ENCODE results near the gene ECEL1.

- TF ChIP-seq ZNF274 (IDR thresholded peaks at IDR 0.05; ENCODE audit: low read depth, low read length) (no peak), SUZ12 (IDR thresholded peaks at IDR 0.05; ENCODE audit: extremely low read depth, insufficient read depth, insufficient read length) (no peak)
Measured at GRCh38 chr2:232478571-232479340, 8.9 kb downstream of the ECEL1 start.

Measured in NT2/D1 (cell line).